ENCODE data around the gene ABCF2. TPM values are rescaled to one million over a fixed set of nuclear protein-coding genes. Genes with fewer than 3 reads are reported as not detected.
A peak's percentile ranks its signal among the peaks of the same experiment; 100 is the strongest.

The ABCF2 gene
- total and polyA plus RNA-seq, 2 of the 4 experiments (the other 2 are of a cell fraction), result 46.2 to 103 TPM

GRCh38 chr7:151243045-151243349 lies 16.0 kb upstream of the ABCF2 start:
- Histone ChIP-seq H3K4me1 (ENCODE audit: control insufficient read depth, insufficient read depth, low read length) (peaks cover 26% of the 10 kb centered on the region; the same call in 1 of the 2 replicates), H3K9me1 (ENCODE audit: insufficient read depth, low read length) (peaks cover 4% of the 10 kb centered on the region; the same call in 1 of the 2 replicates), H4K8ac (ENCODE audit: low read depth in 2 of 2, low read length in 2 of 2) (no peak overlapping the region), H4K5ac (ENCODE audit: low read depth, low read length) (no peak overlapping the region), H4K91ac (ENCODE audit: insufficient read depth, low read depth, low read length) (no peak overlapping the region; the same call in 1 of the 2 replicates), H3K27me3 (ENCODE audit: control insufficient read depth, insufficient read depth, low read length) (no peaks in the 10 kb centered on the region), H3K9ac (ENCODE audit: low read depth, low read length) (no peak overlapping the region), H3K23ac (ENCODE audit: low read depth, low read length) (peak overlapping the region; percentile 46; the same call in 1 of the 2 replicates), H3K56ac (ENCODE audit: extremely low read depth, insufficient read depth, low read length) (no peak overlapping the region), H2BK15ac (ENCODE audit: low read depth, low read length) (no peak overlapping the region), H3K4me3 (ENCODE audit: insufficient read depth, low read depth, low read length) (no peak overlapping the region), H3K4me2 (ENCODE audit: low read depth, low read length) (no peak overlapping the region), H3K9me3 (ENCODE audit: control insufficient read depth, insufficient read depth, low read length) (no peaks in the 10 kb centered on the region), H2BK20ac (ENCODE audit: low read depth, low read length) (no peak overlapping the region), H3K27ac (ENCODE audit: insufficient read depth, low read length) (no peak overlapping the region), H2AK5ac (ENCODE audit: low read depth, low read length) (no peak overlapping the region), H3K18ac (ENCODE audit: low read depth, low read length) (no peak overlapping the region), H2AK9ac (replicated peaks; ENCODE audit: low read depth, low read length, poor library complexity) (peak overlapping the region; percentile 58), H3K79me1 (ENCODE audit: low read depth in 1 of 2, low read length in 2 of 2) (peaks cover 8 to 86% of the 10 kb centered on the region in 2 experiments), H4K20me1 (ENCODE audit: insufficient read depth, low read length) (peaks cover 45% of the 10 kb centered on the region), H3K4ac (ENCODE audit: low read depth, low read length) (no peak overlapping the region), H3K14ac (replicated peaks; ENCODE audit: low read depth, low read length) (no peak overlapping the region), H2AFZ (replicated peaks; ENCODE audit: low read length, poor library complexity) (no peak overlapping the region), H2BK5ac (ENCODE audit: low read depth, low read length, poor library complexity, severe bottlenecking) (no peak overlapping the region), H2BK120ac (ENCODE audit: low read depth, low read length) (no peak overlapping the region), H3K36me3 (ENCODE audit: control insufficient read depth, insufficient read depth, low read length) (peaks cover 47% of the 10 kb centered on the region)
- WGBS, 2 experiments (ENCODE audit: extremely low coverage in 2 of 2, insufficient read length in 1 of 2), result no CpG with 5 or more reads among the region's 2 CpGs
- ChIA-PET CTCF (interaction anchor here (1.2 kb wide), 1 partner anchor 119 kb away, joined by 3 read pairs; no protein-coding TSS in a partner anchor), POLR2A (ENCODE audit: unreplicated experiment) (interaction anchor here (0.6 kb wide), 2 partner anchors 16 to 78 kb away, joined by 4 read pairs; partner anchors contain the start of gene ABCF2)
- TF ChIP-seq FOS (IDR thresholded peaks at IDR 0.05; ENCODE audit: low read depth, low read length) (no peak), SMC3 (IDR thresholded peaks at IDR 0.05; ENCODE audit: low read depth, low read length) (no peak), CEBPB (IDR thresholded peaks at IDR 0.05; ENCODE audit: low read depth, low read length) (no peak), RCOR1 (IDR thresholded peaks at IDR 0.05; ENCODE audit: insufficient replicate concordance, low read length) (no peak), ELK1 (IDR thresholded peaks at IDR 0.05; ENCODE audit: borderline replicate concordance, low read depth, low read length) (no peak), RFX5 (IDR thresholded peaks at IDR 0.05; ENCODE audit: low read depth, low read length) (no peak), BHLHE40 (IDR thresholded peaks at IDR 0.05; ENCODE audit: low read depth, low read length) (no peak), USF2 (IDR thresholded peaks at IDR 0.05; ENCODE audit: low read depth, low read length) (no peak), NFE2L2 (IDR thresholded peaks at IDR 0.05; ENCODE audit: low read depth, low read length) (no peak), MAFK (IDR thresholded peaks at IDR 0.05; ENCODE audit: low read depth, low read length) (no peak), MAZ (IDR thresholded peaks at IDR 0.05; ENCODE audit: borderline replicate concordance, low read depth, low read length) (no peak), POLR2A (IDR thresholded peaks at IDR 0.05; ENCODE audit: low read depth, low read length) (no peak), CHD1 (IDR thresholded peaks at IDR 0.05; ENCODE audit: low read depth, low read length) (no peak), RAD21 (IDR thresholded peaks at IDR 0.05; ENCODE audit: low read length) (no peak), MXI1 (IDR thresholded peaks at IDR 0.05; ENCODE audit: borderline replicate concordance, low read depth, low read length) (no peak)
- intact Hi-C loops (cut with micrococcal nuclease), result no loop called here
- ATAC-seq (ENCODE audit: low read depth) (no peak), DNase-seq (no peak)
- BruUV-seq (replicated peaks), result no TSS peak
- dilution Hi-C loops (cut with HindIII; ENCODE audit: low sequenced_read_pairs, unreplicated experiment), result no loop called here
- in situ Hi-C loops (cut with MboI; ENCODE audit: low sequenced_read_pairs), result no loop called here

Measured in IMR-90 (cell line).